ENCODE data around the gene FAM118B.
"Not testable (repeated sequence)": the region's sequence is repeated elsewhere in the genome, so short reads cannot be mapped to it uniquely, and the experiment has no call there.

Gene FAM118B

GRCh38 chr11:126277780-126278179, 66.2 kb downstream of the FAM118B start:
- DNase-seq = no peak

GRCh38 chr11:126279191-126279590, 67.6 kb downstream of the FAM118B start:
- DNase-seq = no peak

- DNase-seq = no peak
Observed at GRCh38 chr11:126280595-126280994, 69.0 kb downstream of the FAM118B start.

GRCh38 chr11:126281245-126281644, 69.7 kb downstream of the FAM118B start:
- no peak for DNase-seq

GRCh38 chr11:126281666-126282175, 70.1 kb downstream of the FAM118B start:
- DNase-seq = no peak

GRCh38 chr11:126282361-126282735, 70.8 kb downstream of the FAM118B start:
- DNase-seq = no peak

DNA sequence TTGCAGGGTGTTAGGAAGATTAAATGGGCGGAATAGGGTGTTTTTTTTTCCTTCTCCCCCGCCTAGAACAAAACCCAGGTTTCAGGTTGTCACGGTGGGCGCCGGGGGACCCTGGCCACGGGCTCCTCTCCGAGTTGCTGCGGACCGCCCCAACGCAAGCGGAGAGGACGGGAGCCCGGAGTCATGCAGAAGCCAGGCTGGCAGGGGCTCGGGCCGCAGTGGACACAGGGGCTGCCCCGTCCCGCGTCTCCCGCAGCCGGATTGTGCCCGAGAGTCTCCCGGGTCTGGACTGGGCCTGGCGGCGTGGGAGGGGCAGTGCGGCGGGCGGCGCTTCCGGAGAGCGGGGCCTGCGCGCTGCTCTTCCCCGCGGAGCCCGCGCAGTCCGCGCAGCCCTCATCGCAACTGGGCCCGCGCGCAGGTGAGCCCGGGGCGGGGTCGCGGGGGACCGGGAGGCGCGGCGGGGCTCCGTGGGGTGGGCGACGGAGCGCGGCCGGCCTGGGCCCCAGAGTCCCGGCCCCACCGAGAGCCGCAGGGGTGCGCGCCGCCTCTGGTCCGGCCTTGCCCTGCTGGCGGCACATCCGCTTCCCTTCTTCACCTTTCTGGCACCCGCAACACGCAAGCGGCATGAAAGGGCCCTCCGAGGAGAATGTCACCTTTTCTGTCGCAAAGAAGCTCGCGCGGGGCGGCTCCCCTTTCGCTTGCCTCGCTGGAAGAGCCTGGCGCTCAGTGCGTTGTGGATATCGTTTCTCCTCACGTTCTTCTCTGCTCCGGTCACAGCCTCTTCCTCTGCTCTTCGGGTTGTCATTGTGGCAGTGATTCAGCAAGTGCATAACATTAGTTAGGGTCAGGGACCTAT, 71.4 kb downstream of the FAM118B start, which contains the start of gene TIRAP:
Gene TIRAP (plus strand): TSS at position 358 of the 856 bp plus-strand sequence. CDS start 7,802 bp downstream, outside the sequence.
- DNase-seq = peak; percentile 38

- peak; percentile 9 for DNase-seq
Observed at GRCh38 chr11:126284829-126285228, 73.2 kb downstream of the FAM118B start.

DNA sequence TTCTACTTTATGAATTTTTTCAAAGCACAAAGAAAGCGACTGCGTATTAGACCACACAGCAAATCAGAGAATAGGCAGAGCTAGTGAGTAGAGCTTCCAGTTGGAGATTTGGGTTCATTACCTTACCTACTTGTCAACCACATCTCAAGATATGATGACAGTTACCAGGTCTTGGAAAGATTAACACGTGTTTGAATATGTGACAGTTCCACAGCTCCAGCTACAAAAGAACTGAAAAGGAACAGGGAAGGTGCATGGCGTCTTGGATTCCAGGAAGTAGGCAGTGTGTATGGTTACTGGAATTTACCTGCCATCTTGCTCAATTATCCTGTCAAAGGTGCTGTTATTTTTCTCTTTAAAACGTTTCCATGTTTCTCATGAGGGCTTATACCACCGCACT, 76.7 kb downstream of the FAM118B start:
- DNase-seq = no peak

GRCh38 chr11:126290887-126291286, 79.3 kb downstream of the FAM118B start:
- no peak for DNase-seq

GRCh38 chr11:126293726-126294125, 82.1 kb downstream of the FAM118B start:
- DNase-seq = no peak

- DNase-seq = no peak
Observed at GRCh38 chr11:126297004-126297403, 85.4 kb downstream of the FAM118B start.

- DNase-seq = peak; percentile 62
Observed at GRCh38 chr11:126303623-126304456, 92.3 kb downstream of the FAM118B start, which contains the start of gene DCPS. TSS of gene DCPS (plus strand) at chr11:126304060. CDS start at chr11:126304081, 21 bp downstream.

- no peak for DNase-seq
Observed at GRCh38 chr11:126304457-126305075, 93.0 kb downstream of the FAM118B start.

GRCh38 chr11:126305699-126306098, 94.1 kb downstream of the FAM118B start:
- DNase-seq = no peak

DNA sequence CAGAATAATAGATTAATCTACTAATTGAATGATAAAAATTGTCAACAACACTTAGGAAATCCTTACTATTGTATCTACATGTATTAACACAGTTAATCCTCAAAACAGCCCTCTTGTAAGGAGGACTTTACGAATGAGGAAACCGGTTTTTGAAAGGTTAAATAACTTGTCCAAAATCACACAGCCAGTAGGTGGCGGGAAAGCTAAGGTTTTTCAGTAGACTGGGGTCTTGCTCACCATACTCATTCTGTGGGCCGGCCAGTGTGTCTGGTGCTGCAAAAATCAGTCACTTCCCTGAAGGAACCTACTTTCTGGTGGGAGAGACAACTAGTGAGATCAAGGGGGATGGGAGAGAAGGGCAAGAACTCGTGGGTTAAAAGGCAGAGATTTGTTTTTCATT, 96.1 kb downstream of the FAM118B start:
- no peak for DNase-seq

DNA sequence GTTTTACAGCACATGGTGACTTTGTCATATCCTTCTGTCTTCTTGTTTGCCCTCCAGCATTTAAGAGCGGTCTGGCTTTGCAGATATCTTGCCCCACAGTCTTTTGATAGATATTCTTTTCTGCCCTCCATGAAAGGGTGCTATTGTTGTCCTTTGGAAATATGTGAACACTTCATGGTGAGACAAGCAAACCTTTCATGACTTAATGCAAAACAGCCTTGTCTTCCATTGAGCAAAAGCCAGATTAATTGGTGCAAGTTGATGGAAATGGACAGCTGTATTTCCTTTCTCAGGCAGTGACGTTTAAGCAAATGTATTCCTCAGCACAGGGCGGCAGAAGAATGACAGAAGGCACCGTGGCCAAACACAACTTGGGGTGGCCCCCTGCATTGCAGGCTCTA, 96.7 kb downstream of the FAM118B start:
- no peak for DNase-seq

DNA sequence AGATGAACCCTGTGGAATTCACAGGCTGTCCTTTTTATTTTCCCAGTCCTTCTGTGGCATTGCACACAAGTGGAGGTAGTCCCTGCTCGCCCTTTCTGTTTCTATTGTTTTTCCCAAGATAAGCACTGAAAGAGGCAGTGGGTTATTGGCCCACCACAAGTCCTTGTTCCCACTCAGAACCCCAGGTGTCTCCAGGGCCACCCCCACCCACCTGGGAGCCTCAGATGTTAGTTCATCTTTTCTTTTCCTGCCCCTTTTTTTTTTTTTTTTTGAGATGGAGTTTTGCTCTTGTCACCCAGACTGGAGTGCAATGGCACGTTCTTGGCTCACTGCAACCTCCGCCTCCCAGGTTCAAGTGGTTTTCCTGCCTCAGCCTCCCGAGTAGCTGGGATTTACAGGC, 97.2 kb downstream of the FAM118B start:
- not testable (repeated sequence) for DNase-seq

- no peak for DNase-seq
Observed at GRCh38 chr11:126310200-126310991, 98.8 kb downstream of the FAM118B start.

DNA sequence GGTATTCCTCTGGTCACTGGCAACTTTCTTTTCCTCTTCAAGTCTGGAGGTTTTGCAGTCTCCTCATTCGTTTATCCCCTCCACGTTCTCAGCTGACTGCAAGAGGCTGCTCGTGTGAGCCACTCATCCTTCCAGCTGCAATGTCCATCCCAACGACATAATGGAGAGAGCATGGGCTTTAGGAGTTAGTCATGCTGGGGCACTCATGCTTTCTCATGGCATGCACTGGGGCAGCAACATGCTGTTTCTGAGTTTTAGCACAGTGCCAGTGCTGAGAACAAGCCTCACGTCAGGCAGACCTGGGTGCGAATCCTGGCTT, 99.4 kb downstream of the FAM118B start:
- no peak for DNase-seq

- DNase-seq = no peak
Observed at GRCh38 chr11:126311401-126312291, 100.1 kb downstream of the FAM118B start.
